ENCODE data around the gene ABCB8. TPM values are rescaled to one million over a fixed set of nuclear protein-coding genes. Genes with fewer than 3 reads are reported as not detected.

The ABCB8 gene
- total and polyA plus RNA-seq, 9 of the 15 experiments (the other 6 are each of a cell fraction or from before 2014, with no cell fraction given): 7.6 to 106 (median 36.3) TPM

DNA sequence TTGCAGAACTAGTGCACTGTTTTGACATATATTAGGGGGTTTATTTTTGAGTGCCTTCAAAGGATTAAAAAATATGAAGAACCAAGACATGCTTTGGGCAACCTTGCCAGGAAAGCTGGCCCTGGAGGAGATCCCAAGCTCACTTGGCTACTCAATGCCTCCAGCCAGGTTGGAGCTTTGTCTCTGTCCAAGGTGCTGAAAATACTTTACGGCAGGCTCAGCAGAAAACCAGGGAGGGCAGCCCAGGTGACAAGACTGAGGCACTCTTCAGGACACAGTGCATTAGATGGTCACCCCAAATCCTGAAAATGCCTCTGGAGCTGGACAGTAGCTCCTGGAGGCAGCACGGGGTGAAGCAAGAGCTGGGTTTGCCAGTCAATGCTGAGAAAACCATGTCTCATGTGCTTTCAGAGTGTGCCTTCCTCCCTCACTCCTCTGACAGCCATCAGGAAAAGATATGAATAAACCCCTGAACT, 44.3 kb upstream of the ABCB8 start (continued):
- TF ChIP-seq ZFP30 (CRISPR knock-in tag; IDR thresholded peaks at IDR 0.05; ENCODE audit: borderline replicate concordance) (no peak), PRMT5 (CRISPR knock-in tag; IDR thresholded peaks at IDR 0.05) (peak; percentile 91; the same call in 1 of the 2 replicates), FIP1L1 (IDR thresholded peaks at IDR 0.05; ENCODE audit: low read depth, low read length, poor library complexity, severe bottlenecking) (no peak), EZH2 (IDR thresholded peaks at IDR 0.05; ENCODE audit: borderline replicate concordance, low read depth, low read length) (no peak), ZFP1 (CRISPR knock-in tag; IDR thresholded peaks at IDR 0.05) (no peak), ZNF124 (CRISPR knock-in tag; IDR thresholded peaks at IDR 0.05) (no peak), ZNF696 (CRISPR knock-in tag; conservative IDR thresholded peaks at IDR 0.05) (no peak), POLR2G (IDR thresholded peaks at IDR 0.05; ENCODE audit: low read depth, low read length) (no peak), XRCC3 (IDR thresholded peaks at IDR 0.05) (no peak), CBX8 (IDR thresholded peaks at IDR 0.05; ENCODE audit: borderline replicate concordance, extremely low read depth, low read depth, low read length, poor library complexity, severe bottlenecking) (no peak), SIN3B (IDR thresholded peaks at IDR 0.05; ENCODE audit: low read depth) (no peak), ZNF23 (CRISPR knock-in tag; IDR thresholded peaks at IDR 0.05) (no peak)
- TF ChIP-seq, protein P1, sequence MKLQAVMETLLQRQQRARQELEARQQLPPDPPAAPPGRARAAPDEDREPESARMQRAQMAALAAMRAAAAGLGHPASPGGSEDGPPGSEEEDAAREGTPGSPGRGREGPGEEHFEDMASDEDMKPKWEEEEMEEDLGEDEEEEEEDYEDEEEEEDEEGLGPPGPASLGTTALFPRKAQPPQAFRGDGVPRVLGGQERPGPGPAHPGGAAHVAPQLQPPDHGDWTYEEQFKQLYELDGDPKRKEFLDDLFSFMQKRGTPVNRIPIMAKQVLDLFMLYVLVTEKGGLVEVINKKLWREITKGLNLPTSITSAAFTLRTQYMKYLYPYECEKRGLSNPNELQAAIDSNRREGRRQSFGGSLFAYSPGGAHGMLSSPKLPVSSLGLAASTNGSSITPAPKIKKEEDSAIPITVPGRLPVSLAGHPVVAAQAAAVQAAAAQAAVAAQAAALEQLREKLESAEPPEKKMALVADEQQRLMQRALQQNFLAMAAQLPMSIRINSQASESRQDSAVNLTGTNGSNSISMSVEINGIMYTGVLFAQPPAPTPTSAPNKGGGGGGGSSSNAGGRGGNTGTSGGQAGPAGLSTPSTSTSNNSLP (IDR thresholded peaks at IDR 0.05; ENCODE audit: borderline replicate concordance, low read depth, low read length): no peak
- TF ChIP-seq, protein P2, sequence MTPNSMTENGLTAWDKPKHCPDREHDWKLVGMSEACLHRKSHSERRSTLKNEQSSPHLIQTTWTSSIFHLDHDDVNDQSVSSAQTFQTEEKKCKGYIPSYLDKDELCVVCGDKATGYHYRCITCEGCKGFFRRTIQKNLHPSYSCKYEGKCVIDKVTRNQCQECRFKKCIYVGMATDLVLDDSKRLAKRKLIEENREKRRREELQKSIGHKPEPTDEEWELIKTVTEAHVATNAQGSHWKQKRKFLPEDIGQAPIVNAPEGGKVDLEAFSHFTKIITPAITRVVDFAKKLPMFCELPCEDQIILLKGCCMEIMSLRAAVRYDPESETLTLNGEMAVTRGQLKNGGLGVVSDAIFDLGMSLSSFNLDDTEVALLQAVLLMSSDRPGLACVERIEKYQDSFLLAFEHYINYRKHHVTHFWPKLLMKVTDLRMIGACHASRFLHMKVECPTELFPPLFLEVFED (CRISPR knock-in tag; conservative IDR thresholded peaks at IDR 0.05): no peak
- TF ChIP-seq, protein P3, sequence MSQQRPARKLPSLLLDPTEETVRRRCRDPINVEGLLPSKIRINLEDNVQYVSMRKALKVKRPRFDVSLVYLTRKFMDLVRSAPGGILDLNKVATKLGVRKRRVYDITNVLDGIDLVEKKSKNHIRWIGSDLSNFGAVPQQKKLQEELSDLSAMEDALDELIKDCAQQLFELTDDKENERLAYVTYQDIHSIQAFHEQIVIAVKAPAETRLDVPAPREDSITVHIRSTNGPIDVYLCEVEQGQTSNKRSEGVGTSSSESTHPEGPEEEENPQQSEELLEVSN (IDR thresholded peaks at IDR 0.05; ENCODE audit: borderline replicate concordance in 1 of 2, extremely low read depth in 1 of 2, insufficient read depth in 1 of 2, insufficient read length in 1 of 2, low read depth in 1 of 2, low read length in 1 of 2, poor library complexity in 1 of 2, severe bottlenecking in 1 of 2): no peak
- TF ChIP-seq, protein P4, sequence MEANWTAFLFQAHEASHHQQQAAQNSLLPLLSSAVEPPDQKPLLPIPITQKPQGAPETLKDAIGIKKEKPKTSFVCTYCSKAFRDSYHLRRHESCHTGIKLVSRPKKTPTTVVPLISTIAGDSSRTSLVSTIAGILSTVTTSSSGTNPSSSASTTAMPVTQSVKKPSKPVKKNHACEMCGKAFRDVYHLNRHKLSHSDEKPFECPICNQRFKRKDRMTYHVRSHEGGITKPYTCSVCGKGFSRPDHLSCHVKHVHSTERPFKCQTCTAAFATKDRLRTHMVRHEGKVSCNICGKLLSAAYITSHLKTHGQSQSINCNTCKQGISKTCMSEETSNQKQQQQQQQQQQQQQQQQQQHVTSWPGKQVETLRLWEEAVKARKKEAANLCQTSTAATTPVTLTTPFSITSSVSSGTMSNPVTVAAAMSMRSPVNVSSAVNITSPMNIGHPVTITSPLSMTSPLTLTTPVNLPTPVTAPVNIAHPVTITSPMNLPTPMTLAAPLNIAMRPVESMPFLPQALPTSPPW (CRISPR knock-in tag; IDR thresholded peaks at IDR 0.05): peak; percentile 13; the same call in 1 of the 2 replicates
- TF ChIP-seq, protein P5, sequence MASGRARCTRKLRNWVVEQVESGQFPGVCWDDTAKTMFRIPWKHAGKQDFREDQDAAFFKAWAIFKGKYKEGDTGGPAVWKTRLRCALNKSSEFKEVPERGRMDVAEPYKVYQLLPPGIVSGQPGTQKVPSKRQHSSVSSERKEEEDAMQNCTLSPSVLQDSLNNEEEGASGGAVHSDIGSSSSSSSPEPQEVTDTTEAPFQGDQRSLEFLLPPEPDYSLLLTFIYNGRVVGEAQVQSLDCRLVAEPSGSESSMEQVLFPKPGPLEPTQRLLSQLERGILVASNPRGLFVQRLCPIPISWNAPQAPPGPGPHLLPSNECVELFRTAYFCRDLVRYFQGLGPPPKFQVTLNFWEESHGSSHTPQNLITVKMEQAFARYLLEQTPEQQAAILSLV (tag; IDR thresholded peaks at IDR 0.05): 0 out of 2 replicates have a peak, but pooled peaks have one; percentile 16
- TF ChIP-seq, protein P6, sequence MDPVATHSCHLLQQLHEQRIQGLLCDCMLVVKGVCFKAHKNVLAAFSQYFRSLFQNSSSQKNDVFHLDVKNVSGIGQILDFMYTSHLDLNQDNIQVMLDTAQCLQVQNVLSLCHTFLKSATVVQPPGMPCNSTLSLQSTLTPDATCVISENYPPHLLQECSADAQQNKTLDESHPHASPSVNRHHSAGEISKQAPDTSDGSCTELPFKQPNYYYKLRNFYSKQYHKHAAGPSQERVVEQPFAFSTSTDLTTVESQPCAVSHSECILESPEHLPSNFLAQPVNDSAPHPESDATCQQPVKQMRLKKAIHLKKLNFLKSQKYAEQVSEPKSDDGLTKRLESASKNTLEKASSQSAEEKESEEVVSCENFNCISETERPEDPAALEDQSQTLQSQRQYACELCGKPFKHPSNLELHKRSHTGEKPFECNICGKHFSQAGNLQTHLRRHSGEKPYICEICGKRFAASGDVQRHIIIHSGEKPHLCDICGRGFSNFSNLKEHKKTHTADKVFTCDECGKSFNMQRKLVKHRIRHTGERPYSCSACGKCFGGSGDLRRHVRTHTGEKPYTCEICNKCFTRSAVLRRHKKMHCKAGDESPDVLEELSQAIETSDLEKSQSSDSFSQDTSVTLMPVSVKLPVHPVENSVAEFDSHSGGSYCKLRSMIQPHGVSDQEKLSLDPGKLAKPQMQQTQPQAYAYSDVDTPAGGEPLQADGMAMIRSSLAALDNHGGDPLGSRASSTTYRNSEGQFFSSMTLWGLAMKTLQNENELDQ (CRISPR knock-in tag; IDR thresholded peaks at IDR 0.05; ENCODE audit: borderline replicate concordance): no peak

Data from K562 (cell line).